HepG2 (cell line): ENCODE results near the gene RPSA. TPM values are rescaled to one million over a fixed set of nuclear protein-coding genes. Genes with fewer than 3 reads are reported as not detected.

Experiments used
- AFF4 ChIP-seq: sonication (generic); formaldehyde crosslinking; IDR thresholded peaks from 2 replicates; pipeline ENCODE4 v1.4.0; 2020; ENCODE audit warnings: missing genetic modification reagents
- AHDC1 ChIP-seq: sonication (generic); formaldehyde crosslinking; IDR thresholded peaks from 2 replicates; pipeline ENCODE4 v1.5.1; 2020; ENCODE audit warnings: mild to moderate bottlenecking, missing genetic modification reagents, borderline replicate concordance
- CBX2 ChIP-seq, 2 experiments: fragments of 200-600 bp in 1 of 2; sonication (generic); formaldehyde crosslinking in 1 of 2; IDR thresholded peaks; 2 replicates each; pipeline versions ENCODE4 v1.7.0 to v1.8.1; 2018 to 2022; ENCODE audit warnings: low read depth in 2 of 2, low read length in 1 of 2, mild to moderate bottlenecking in 1 of 2, missing genetic modification reagents in 1 of 2
- CHD4 ChIP-seq: fragments of 200-600 bp; sonication (generic); IDR thresholded peaks from 2 replicates; pipeline ENCODE4 v1.7.0; 2017; ENCODE audit warnings: mild to moderate bottlenecking, low read length, borderline replicate concordance
- MAF1 ChIP-seq: sonication (generic); formaldehyde crosslinking; IDR thresholded peaks from 2 replicates; pipeline ENCODE4 v1.5.0; 2020; ENCODE audit warnings: missing genetic modification reagents, borderline replicate concordance
- MED13 ChIP-seq: sonication (generic); formaldehyde crosslinking; IDR thresholded peaks from 2 replicates; pipeline ENCODE4 v1.5.0; 2020; ENCODE audit warnings: missing genetic modification reagents
- MTF1 ChIP-seq: sonication (generic); formaldehyde crosslinking; IDR thresholded peaks from 2 replicates; pipeline ENCODE4 v1.5.0; 2020; ENCODE audit warnings: missing genetic modification reagents
- NFIB ChIP-seq: sonication (generic); formaldehyde crosslinking; IDR thresholded peaks from 2 replicates; pipeline ENCODE4 v1.9.0; 2021; ENCODE audit warnings: missing genetic modification reagents, mild to moderate bottlenecking, borderline replicate concordance
- PAWR ChIP-seq: sonication (generic); formaldehyde crosslinking; IDR thresholded peaks from 2 replicates; pipeline ENCODE4 v1.4.0; 2020; ENCODE audit warnings: missing genetic modification reagents, mild to moderate bottlenecking, borderline replicate concordance
- SIN3B ChIP-seq: fragments of 150-350 bp; IDR thresholded peaks from 2 replicates; pipeline ENCODE4 v1.6.1; 2014; ENCODE audit warnings: low read length
- SOX6 ChIP-seq, 2 experiments: fragments of 450-650 bp in 1 of 2; sonication (generic) in 1 of 2; formaldehyde crosslinking in 1 of 2; IDR thresholded peaks; 2 replicates each; pipeline versions ENCODE4 v1.4.0 to v1.6.1; 2017 to 2020; ENCODE audit warnings: antibody characterized with exemption in 1 of 2, mild to moderate bottlenecking in 1 of 2, missing genetic modification reagents in 1 of 2
- SRY ChIP-seq: sonication (generic); formaldehyde crosslinking; IDR thresholded peaks from 2 replicates; pipeline ENCODE4 v1.8.0; 2022; ENCODE audit warnings: mild to moderate bottlenecking, missing genetic modification reagents
- TRIM24 ChIP-seq: sonication (generic); formaldehyde crosslinking; IDR thresholded peaks from 2 replicates; pipeline ENCODE4 v1.8.0; 2022; ENCODE audit warnings: mild to moderate bottlenecking, missing genetic modification reagents
- ZNF343 ChIP-seq: sonication (generic); formaldehyde crosslinking; IDR thresholded peaks from 2 replicates; pipeline ENCODE4 v1.4.0; 2020; ENCODE audit warnings: mild to moderate bottlenecking, missing genetic modification reagents
- ZNF430 ChIP-seq: sonication (generic); formaldehyde crosslinking; IDR thresholded peaks from 2 replicates; pipeline ENCODE4 v1.9.0; 2021; ENCODE audit warnings: mild to moderate bottlenecking, missing genetic modification reagents
- ZNF598 ChIP-seq: sonication (generic); formaldehyde crosslinking; IDR thresholded peaks from 2 replicates; pipeline ENCODE4 v1.5.1; 2020; ENCODE audit warnings: mild to moderate bottlenecking, missing genetic modification reagents, borderline replicate concordance
- ZNF816 ChIP-seq: sonication (generic); formaldehyde crosslinking; IDR thresholded peaks from 2 replicates; pipeline ENCODE4 v1.8.0; 2022; ENCODE audit warnings: missing genetic modification reagents, mild to moderate bottlenecking, borderline replicate concordance
- polyA plus RNA-seq, 8 experiments: library from polyadenylated mRNA; depleted of rRNA in 3 of 8; stranded (reverse) in 7 of 8; unstranded in 1 of 8; fragments of >200 nt; fragmentation: Illumina TruSeq in 4 of 8; extraction: Trizol in 4 of 8; gene quantifications; 2 replicates each; pipeline versions ENCODE4 v1.2.1 to v1.2.3, GENCODE V29; 2011 to 2016; ENCODE audit warnings: low read depth in 4 of 8, missing spikeins in 1 of 8, mixed read lengths in 1 of 8; ENCODE audit not compliant: insufficient read depth in 1 of 8
- total RNA-seq, 5 experiments: library from RNA; depleted of rRNA; stranded (reverse); fragments of >200 nt; fragmentation: Illumina TruSeq; extraction: Trizol; gene quantifications; 2 replicates each; pipeline ENCODE4 v1.2.3, GENCODE V29; 2016; ENCODE audit warnings: low read depth in 1 of 5

Gene RPSA
- total and polyA plus RNA-seq, 2 of the 13 experiments (the other 11 are each of a cell fraction or from before 2014, with no cell fraction given) = 1,683 to 3,226 TPM

GRCh38 chr3:39406368-39407258 lies at the start of gene RPSA (continued):
- TF ChIP-seq ZNF816 (peak; percentile 87; the same call in 1 of the 2 replicates), MTF1 (CRISPR knock-in tag) (peak; percentile 66; the same call in 1 of the 2 replicates), SOX6 (IDR thresholded peaks at IDR 0.05) (no peak), SOX6 (CRISPR knock-in tag; IDR thresholded peaks at IDR 0.05) (peak; percentile 56), CBX2 (IDR thresholded peaks at IDR 0.05; ENCODE audit: low read depth, low read length) (no peak), CBX2 (CRISPR knock-in tag; IDR thresholded peaks at IDR 0.05; ENCODE audit: low read depth) (no peak), MED13 (CRISPR knock-in tag) (peak; percentile 76; the same call in 1 of the 2 replicates), TRIM24 (CRISPR knock-in tag) (no peak), ZNF598 (CRISPR knock-in tag) (peak; percentile 86; the same call in 1 of the 2 replicates), PAWR (CRISPR knock-in tag) (no peak), CHD4 (no peak), MAF1 (CRISPR knock-in tag) (no peak), ZNF430 (peak; percentile 68; the same call in 1 of the 2 replicates), SRY (CRISPR knock-in tag) (peak; percentile 79; the same call in 1 of the 2 replicates), AFF4 (CRISPR knock-in tag) (peak; percentile 54; the same call in 1 of the 2 replicates), AHDC1 (CRISPR knock-in tag) (0 out of 2 replicates have a peak, but pooled peaks have one; percentile 45), NFIB (CRISPR knock-in tag) (no peak), SIN3B (no peak), ZNF343 (CRISPR knock-in tag) (peak; percentile 77)
